GM12872 (cell line): ENCODE data around the gene FUS.

Source experiments
- TF ChIP-seq, protein P1 (sequence below): IDR thresholded peaks from 3 replicates; pipeline ENCODE4 v1.5.1; 2011; ENCODE audit warnings: low read depth, mild to moderate bottlenecking, low read length, moderate library complexity; ENCODE audit not compliant: insufficient read depth

The FUS gene

DNA sequence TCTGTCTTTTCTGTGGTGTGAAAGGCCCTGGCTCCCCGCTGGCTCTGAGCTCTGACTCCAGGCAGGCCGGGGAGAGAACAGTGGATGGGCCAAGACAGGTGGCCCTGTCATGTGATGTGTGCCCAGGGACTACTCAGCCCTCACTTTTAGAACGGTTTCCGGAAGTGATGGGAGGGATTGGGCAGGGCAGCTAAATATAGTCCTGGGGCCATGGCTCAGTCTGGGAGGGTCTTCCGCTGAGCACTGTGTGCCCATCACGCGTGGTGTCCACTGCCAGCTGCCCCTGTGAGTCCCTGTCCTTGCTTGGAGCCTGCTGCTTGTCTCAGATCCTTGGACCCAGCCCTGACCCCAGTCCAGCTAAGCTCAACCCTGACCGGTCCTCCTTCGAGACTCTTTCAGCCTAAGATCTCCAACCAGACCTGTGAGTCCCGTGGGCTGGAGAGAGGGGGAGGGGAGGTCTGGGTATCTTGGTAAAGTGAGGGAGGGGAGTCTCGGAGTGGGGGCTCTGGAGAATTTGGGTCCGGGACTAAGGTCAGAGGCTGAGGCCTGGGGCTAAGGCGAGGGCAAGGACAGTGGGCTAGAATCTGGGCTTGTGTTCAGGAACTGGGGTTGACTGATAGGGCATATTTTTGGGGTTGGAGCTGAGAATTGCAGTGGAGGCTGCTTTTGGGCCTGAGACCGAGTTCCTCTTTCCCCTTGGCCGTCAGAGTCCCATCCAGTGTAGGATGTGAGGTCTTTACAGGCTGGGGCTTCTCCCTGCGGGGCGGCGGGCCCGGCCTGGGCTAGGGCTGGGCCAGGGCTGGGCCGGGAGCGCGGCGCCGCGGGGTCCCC lies 34.2 kb downstream of the FUS start, which contains the start of gene TRIM72:
Gene TRIM72, plus strand, starts transcription at position 243 of the 831 bp plus-strand sequence. CDS start 620 bp downstream, outside the sequence.
- TF ChIP-seq, protein P1, sequence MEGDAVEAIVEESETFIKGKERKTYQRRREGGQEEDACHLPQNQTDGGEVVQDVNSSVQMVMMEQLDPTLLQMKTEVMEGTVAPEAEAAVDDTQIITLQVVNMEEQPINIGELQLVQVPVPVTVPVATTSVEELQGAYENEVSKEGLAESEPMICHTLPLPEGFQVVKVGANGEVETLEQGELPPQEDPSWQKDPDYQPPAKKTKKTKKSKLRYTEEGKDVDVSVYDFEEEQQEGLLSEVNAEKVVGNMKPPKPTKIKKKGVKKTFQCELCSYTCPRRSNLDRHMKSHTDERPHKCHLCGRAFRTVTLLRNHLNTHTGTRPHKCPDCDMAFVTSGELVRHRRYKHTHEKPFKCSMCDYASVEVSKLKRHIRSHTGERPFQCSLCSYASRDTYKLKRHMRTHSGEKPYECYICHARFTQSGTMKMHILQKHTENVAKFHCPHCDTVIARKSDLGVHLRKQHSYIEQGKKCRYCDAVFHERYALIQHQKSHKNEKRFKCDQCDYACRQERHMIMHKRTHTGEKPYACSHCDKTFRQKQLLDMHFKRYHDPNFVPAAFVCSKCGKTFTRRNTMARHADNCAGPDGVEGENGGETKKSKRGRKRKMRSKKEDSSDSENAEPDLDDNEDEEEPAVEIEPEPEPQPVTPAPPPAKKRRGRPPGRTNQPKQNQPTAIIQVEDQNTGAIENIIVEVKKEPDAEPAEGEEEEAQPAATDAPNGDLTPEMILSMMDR = no peak

DNA sequence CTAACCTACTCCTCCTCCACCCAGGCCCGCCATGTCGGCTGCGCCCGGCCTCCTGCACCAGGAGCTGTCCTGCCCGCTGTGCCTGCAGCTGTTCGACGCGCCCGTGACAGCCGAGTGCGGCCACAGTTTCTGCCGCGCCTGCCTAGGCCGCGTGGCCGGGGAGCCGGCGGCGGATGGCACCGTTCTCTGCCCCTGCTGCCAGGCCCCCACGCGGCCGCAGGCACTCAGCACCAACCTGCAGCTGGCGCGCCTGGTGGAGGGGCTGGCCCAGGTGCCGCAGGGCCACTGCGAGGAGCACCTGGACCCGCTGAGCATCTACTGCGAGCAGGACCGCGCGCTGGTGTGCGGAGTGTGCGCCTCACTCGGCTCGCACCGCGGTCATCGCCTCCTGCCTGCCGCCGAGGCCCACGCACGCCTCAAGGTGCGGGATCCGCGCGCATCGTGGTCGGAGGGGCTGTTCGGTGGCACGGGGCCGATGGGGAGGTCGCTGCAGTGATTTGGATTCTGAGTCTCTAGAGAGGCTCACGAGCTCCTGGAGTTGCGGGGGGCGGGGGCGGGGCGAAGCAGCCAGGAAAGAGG lies 34.9 kb downstream of the FUS start:
- TF ChIP-seq, protein P1 = no peak

DNA sequence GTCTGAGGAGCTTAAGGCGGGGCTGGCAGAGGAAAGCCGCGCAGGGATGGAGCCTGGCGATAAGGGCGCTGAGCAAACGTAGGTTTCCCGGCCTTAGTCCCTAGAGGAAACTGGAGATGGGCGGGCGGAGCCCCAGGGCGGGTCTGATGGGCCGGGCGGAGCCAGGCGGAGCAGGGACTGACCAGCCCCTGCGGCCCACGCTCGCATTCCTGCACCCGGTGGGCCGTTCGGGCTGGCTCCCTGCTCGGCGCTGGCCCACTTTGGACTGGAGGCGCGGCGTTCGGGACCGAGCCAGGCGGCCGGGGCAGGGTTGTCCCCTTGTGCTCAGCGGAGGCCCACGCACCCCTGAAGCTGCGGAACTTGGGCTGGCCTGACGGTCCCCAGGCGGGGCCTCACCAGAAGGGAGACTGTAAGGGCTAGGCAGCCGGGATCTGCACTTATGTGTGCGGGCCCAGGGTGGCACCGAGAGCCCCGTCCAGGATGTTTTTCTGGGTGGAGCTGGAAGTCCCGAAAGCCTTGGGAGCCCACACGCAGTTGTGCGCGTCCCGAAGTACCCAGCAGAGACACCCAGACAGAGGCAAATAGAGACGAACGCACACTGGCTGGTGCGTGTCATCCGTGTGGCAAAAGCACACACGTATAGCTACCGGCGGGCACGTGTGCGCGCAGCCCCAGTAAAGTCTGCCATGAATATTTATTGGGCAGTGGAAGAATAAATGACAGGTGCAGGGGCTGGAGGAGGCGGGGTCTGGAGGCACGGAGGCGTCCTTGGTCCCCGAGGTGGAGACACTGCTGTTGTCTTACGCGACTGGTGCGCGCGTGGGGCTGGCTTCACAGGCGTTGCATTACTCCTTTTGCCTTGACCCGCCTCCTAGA lies 35.6 kb downstream of the FUS start:
- TF ChIP-seq, protein P1 = no peak

DNA sequence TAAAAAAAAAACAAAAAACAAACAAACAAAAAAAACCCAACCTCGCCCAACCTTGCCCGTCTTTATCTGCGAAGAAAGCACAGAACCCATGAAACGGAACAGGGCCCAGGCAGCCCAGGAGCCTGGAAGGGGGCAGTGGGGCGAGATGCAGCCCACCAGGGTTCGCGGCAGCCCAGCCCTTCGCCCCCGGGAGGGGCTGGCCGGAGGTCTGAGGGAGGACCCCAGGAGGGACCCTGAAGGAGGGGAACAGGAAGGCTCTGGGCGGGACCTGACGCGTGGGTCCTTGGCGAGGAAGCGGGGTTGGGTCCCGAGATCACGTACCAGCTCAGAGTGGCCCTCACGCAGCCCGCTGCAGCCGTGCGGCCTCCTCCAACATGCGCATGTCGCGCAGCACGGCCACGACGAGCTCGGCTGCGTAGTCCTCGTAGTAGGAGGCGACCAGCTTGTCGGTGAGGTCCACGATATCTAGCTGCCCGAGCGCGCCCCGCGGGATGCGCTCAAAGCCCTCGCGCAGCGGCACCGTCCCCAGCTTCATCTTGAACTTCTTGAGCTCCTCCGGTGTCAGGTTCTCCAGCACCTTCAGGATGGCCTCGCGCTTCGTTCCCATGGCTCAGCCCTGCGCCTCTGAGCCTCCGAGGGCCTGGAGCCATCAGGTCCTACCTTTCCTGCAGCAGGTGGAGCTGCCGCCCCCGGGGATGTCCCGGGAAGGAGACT lies 36.6 kb downstream of the FUS start, which contains the start of gene PYDC1:
Gene PYDC1, minus strand, starts transcription at position 714 of the 714 bp plus-strand sequence. Its CDS starts 107 bp downstream, at position 607.
- TF ChIP-seq, protein P1 = no peak

DNA sequence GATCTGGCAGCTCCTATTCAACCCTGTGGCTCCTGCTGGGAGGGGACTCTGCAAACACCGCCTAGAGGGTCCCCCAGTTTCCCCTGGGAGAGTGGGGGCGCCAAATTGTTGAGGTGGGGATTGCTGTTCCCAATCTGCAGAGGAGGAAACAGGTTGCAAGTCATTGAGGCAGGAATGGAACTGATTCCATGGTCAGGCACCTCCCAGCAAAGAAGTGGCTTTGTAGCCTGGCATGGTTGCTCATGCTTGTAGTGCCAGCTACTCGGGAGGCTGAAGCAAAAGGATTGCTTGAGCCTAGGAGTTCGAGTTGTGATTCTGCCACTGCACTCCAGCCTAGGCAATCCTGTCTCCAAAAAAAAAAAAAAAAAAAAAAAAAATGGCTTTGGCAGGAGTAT lies 37.2 kb downstream of the FUS start:
- TF ChIP-seq, protein P1 = no peak

GRCh38 chr16:31219154-31219741 lies 39.3 kb downstream of the FUS start:
- TF ChIP-seq, protein P1 = no peak
